ENCODE measurements around the gene CYB561D2. TPM values are rescaled to one million over a fixed set of nuclear protein-coding genes. Genes with fewer than 3 reads are reported as not detected.

The CYB561D2 gene
- total RNA-seq, 1 experiment from 2014 or later, result 27.5 TPM

- ATAC-seq (no peak), DNase-seq (ENCODE audit: low read depth, low spot score) (no peak)
- Histone ChIP-seq H3K4me1 (ENCODE audit: control insufficient read depth, insufficient read depth, low read length) (peaks cover 6% of the 10 kb centered on the region), H3K4me3 (ENCODE audit: low read depth in 2 of 2, low read length in 2 of 2) (peak overlapping the region; percentile 75 to 80), H3K27ac (ENCODE audit: low read length) (peak overlapping the region; percentile 89), H3K27me3 (ENCODE audit: control insufficient read depth, insufficient read depth, low read length) (no peaks in the 10 kb centered on the region), H3K9me3 (ENCODE audit: control insufficient read depth, insufficient read depth, low read depth, low read length) (no peaks in the 10 kb centered on the region), H3K36me3 (ENCODE audit: control insufficient read depth, insufficient read depth, low read length) (peaks cover 2% of the 10 kb centered on the region; the same call in 1 of the 2 replicates)
- TF ChIP-seq SIN3A (IDR thresholded peaks at IDR 0.05; ENCODE audit: borderline replicate concordance, insufficient read depth, low read depth, low read length) (0 out of 2 replicates have a peak, but pooled peaks have one; percentile 6), CTCF (IDR thresholded peaks at IDR 0.05) (no peak)
- intact Hi-C loops (cut with micrococcal nuclease; ENCODE audit: unreplicated experiment) (no loop called here), in situ Hi-C loops (cut with HindIII; ENCODE audit: low pct_unique_long_range_greater_than_20kb, low sequenced_read_pairs) (no loop called here)
- ChIA-PET POLR2A (no interaction called here), CTCF (interaction anchor here (0.6 kb wide), 1 partner anchor 122 kb away, joined by 3 read pairs; no protein-coding TSS in a partner anchor)
- no TSS peak for BruUV-seq (replicated peaks)
These were observed 492 bp upstream of the CYB561D2 start for GRCh38 chr3:50350213-50350526.

GRCh38 chr3:50351323-50351697 lies 648 bp downstream of the CYB561D2 start:
- DNase-seq (ENCODE audit: low read depth, low spot score) (no peak), ATAC-seq (peak; percentile 12)
- Histone ChIP-seq H3K27ac (ENCODE audit: low read length) (peak overlapping the region; percentile 89), H3K4me3 (ENCODE audit: low read depth in 2 of 2, low read length in 2 of 2) (peak overlapping the region; percentile 75 to 80), H3K36me3 (ENCODE audit: control insufficient read depth, insufficient read depth, low read length) (peaks cover 2% of the 10 kb centered on the region; the same call in 1 of the 2 replicates), H3K4me1 (ENCODE audit: control insufficient read depth, insufficient read depth, low read length) (peaks cover 6% of the 10 kb centered on the region), H3K9me3 (ENCODE audit: control insufficient read depth, insufficient read depth, low read depth, low read length) (no peaks in the 10 kb centered on the region), H3K27me3 (ENCODE audit: control insufficient read depth, insufficient read depth, low read length) (no peaks in the 10 kb centered on the region)
- intact Hi-C loops (cut with micrococcal nuclease; ENCODE audit: unreplicated experiment) (no loop called here), in situ Hi-C loops (cut with HindIII; ENCODE audit: low pct_unique_long_range_greater_than_20kb, low sequenced_read_pairs) (no loop called here)
- TF ChIP-seq REST (IDR thresholded peaks at IDR 0.05; ENCODE audit: insufficient read depth in 1 of 2, low read depth in 2 of 2, low read length in 1 of 2) (no peak), TCF7L2 (IDR thresholded peaks at IDR 0.05; ENCODE audit: low read depth, low read length) (no peak), CTCF (IDR thresholded peaks at IDR 0.05) (no peak), SIN3A (IDR thresholded peaks at IDR 0.05; ENCODE audit: borderline replicate concordance, insufficient read depth, low read depth, low read length) (no peak), POLR2AphosphoS5 (IDR thresholded peaks at IDR 0.05; ENCODE audit: low read depth, low read length) (no peak)
- ChIA-PET POLR2A (no interaction called here), CTCF (interaction anchor here (0.6 kb wide), 1 partner anchor 187 kb away, joined by 5 read pairs; no protein-coding TSS in a partner anchor)
- BruUV-seq (replicated peaks), result no TSS peak
